BLaER1 (cell line): ENCODE measurements around the gene AGTPBP1.

ENCODE experiments used
- H3K27ac ChIP-seq: shearing (Covaris generic); formaldehyde crosslinking; 2 replicates; pipeline ENCODE4 v1.8.1; 2022
- H3K27me3 ChIP-seq: shearing (Covaris generic); formaldehyde crosslinking; 2 replicates; pipeline ENCODE4 v1.8.1; 2022
- H3K36me3 ChIP-seq: shearing (Covaris generic); formaldehyde crosslinking; 2 replicates; pipeline ENCODE4 v1.8.1; 2022
- H3K4me1 ChIP-seq: shearing (Covaris generic); formaldehyde crosslinking; 2 replicates; pipeline ENCODE4 v1.8.1; 2022
- H3K4me2 ChIP-seq: shearing (Covaris generic); formaldehyde crosslinking; 2 replicates; pipeline ENCODE4 v1.8.1; 2022
- H3K4me3 ChIP-seq: shearing (Covaris generic); formaldehyde crosslinking; 2 replicates; pipeline ENCODE4 v1.8.1; 2022
- H3K9ac ChIP-seq: shearing (Covaris generic); formaldehyde crosslinking; 2 replicates; pipeline ENCODE4 v1.8.1; 2022
- H3K9me3 ChIP-seq: shearing (Covaris generic); formaldehyde crosslinking; 2 replicates; pipeline ENCODE4 v1.8.1; 2022
- H4K20me1 ChIP-seq: shearing (Covaris generic); formaldehyde crosslinking; 2 replicates; pipeline ENCODE4 v1.8.1; 2022
- Cebpa-rat ChIP-seq: shearing (Covaris generic); IDR thresholded peaks from 2 replicates; pipeline ENCODE4 v1.8.1; 2022

Gene AGTPBP1

GRCh38 chr9:85530721-85531120, 211.0 kb downstream of the AGTPBP1 start:
- no peak overlapping the region for H3K9ac ChIP-seq
- H3K36me3 ChIP-seq, result no peaks in the 10 kb centered on the region
- no peak for TF ChIP-seq Cebpa-rat
- no peak overlapping the region for H3K27ac ChIP-seq
- no peak overlapping the region for H3K4me2 ChIP-seq
- H4K20me1 ChIP-seq, result no peaks in the 10 kb centered on the region
- H3K4me3 ChIP-seq, result no peak overlapping the region
- H3K27me3 ChIP-seq, result no peaks in the 10 kb centered on the region
- no peaks in the 10 kb centered on the region for H3K9me3 ChIP-seq
- peaks cover 11% of the 10 kb centered on the region; the same call in 1 of the 2 replicates for H3K4me1 ChIP-seq

DNA sequence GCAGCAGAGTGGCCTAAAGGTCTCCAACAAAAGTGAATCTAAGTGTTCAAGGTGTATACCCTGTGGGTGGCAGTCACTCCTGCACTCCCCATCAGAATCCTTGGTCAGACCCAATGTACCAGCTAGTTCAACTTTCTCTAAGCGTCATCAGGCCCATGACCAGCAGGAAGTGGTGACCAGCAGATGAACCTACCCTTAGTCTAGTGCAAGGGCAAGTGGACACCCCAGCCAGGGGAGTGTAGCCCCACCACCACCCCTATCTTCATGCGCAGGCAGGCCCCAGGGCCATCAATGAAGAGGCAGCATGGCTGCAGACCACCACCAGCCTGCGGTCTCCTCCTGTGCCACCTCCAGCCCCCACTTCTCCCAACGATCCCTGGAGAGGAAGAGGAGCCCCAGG, 213.1 kb downstream of the AGTPBP1 start:
- no peak overlapping the region for H3K27ac ChIP-seq
- H3K27me3 ChIP-seq, result no peaks in the 10 kb centered on the region
- H4K20me1 ChIP-seq, result no peaks in the 10 kb centered on the region
- H3K36me3 ChIP-seq, result no peaks in the 10 kb centered on the region
- no peak overlapping the region for H3K9ac ChIP-seq
- 0 out of 2 replicates have a peak, but pooled peaks cover 5% of the 10 kb centered on the region for H3K4me1 ChIP-seq
- H3K4me2 ChIP-seq, result no peak overlapping the region
- H3K4me3 ChIP-seq, result no peak overlapping the region
- H3K9me3 ChIP-seq, result no peaks in the 10 kb centered on the region
- no peak for TF ChIP-seq Cebpa-rat

DNA sequence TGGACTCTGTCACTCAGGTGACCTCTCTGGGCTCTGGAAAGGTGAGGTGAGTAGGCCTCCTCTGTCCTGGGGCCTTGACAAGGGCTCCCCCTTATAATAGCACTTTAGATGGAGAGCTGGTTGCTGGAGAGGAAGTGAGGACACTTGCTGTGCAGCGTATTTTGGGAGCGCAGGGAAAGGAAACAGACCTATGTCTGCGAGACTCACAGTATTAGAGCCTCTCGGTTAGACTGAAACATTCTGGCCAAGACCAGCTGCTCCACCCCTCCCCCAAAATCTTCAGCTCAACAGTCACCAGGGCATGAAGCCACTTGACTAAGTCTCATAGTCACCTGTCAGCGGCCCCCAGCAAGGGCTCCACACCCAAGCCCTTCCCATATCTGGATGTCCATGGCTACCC, 213.6 kb downstream of the AGTPBP1 start:
- no peak overlapping the region for H3K4me2 ChIP-seq
- no peaks in the 10 kb centered on the region for H3K27me3 ChIP-seq
- H4K20me1 ChIP-seq, result no peaks in the 10 kb centered on the region
- H3K9me3 ChIP-seq, result peaks cover under 1% of the 10 kb centered on the region; the same call in 1 of the 2 replicates
- H3K36me3 ChIP-seq, result no peaks in the 10 kb centered on the region
- no peak for TF ChIP-seq Cebpa-rat
- 0 out of 2 replicates have a peak, but pooled peaks cover 5% of the 10 kb centered on the region for H3K4me1 ChIP-seq
- H3K9ac ChIP-seq, result no peak overlapping the region
- no peak overlapping the region for H3K4me3 ChIP-seq
- no peak overlapping the region for H3K27ac ChIP-seq

DNA sequence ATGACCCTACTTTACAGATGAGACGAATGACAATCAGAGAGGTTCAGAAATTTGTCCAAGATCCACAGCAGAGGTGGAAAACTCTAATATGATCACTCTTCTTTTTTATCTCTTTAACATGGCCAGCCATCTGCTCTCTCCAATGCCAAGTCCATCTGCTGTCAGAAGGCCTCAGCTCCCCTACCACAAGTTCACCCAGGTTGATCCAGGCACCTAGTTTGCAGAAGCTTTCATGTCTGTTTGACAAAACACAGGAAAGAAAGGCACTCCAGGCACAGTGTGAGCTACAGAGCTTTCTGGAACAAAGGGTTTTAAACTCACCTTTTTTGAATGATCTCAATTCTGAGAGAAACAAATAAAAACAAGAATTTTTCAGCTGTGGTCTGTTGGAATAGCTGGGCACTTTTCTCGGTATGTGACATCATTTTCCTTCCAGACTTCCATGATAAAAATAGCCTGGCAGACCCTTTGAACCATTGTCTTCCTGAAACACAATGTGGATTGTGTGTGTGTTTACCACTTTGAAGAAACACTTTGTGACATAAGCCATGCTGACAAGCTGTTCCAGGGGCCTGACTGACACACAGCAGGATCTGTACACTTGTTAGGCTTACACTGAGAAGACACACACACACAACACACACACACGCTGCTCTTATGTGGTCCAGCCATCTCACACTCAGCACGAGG, 214.3 kb downstream of the AGTPBP1 start:
- Histone ChIP-seq H3K27me3 (no peaks in the 10 kb centered on the region), H3K36me3 (no peaks in the 10 kb centered on the region)
- TF ChIP-seq Cebpa-rat, result no peak

DNA sequence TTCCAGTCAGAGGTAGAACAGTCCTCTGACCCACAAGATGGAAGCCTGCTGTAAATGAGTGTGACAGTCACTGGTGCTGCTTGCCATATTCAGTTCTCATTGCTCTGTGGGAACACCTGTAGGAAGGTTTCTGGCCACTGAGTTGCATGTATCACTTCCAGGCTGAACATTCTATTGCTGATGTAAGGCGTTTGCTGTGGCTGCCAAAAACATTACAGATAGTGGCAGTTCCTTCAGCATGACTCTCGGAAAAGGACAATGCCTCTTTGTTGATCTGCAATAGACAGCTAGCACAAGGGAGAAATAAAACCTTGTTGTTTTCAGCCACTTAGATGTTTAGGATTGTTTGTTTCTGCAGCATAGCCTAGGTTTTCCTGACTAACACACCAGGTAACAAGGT, 217.2 kb downstream of the AGTPBP1 start:
- H3K27me3 ChIP-seq, result no peaks in the 10 kb centered on the region
- H3K4me2 ChIP-seq, result no peak overlapping the region
- no peak overlapping the region for H3K9ac ChIP-seq
- no peak overlapping the region for H3K27ac ChIP-seq
- H3K36me3 ChIP-seq, result no peaks in the 10 kb centered on the region
- peaks cover 14% of the 10 kb centered on the region for H3K4me1 ChIP-seq
- no peak overlapping the region for H3K4me3 ChIP-seq
- H4K20me1 ChIP-seq, result no peaks in the 10 kb centered on the region
- TF ChIP-seq Cebpa-rat, result no peak
- H3K9me3 ChIP-seq, result peaks cover 11% of the 10 kb centered on the region

More for the DNA sequence above, 214.3 kb downstream of the AGTPBP1 start:
- Histone ChIP-seq H4K20me1 (no peaks in the 10 kb centered on the region), H3K9me3 (peaks cover 7% of the 10 kb centered on the region), H3K9ac (no peak overlapping the region), H3K4me2 (no peak overlapping the region), H3K4me1 (0 out of 2 replicates have a peak, but pooled peaks cover 5% of the 10 kb centered on the region), H3K27ac (no peak overlapping the region), H3K4me3 (no peak overlapping the region)

GRCh38 chr9:85523202-85523601, 218.6 kb downstream of the AGTPBP1 start:
- no peak overlapping the region for H3K4me3 ChIP-seq
- TF ChIP-seq Cebpa-rat, result no peak
- no peak overlapping the region for H3K4me2 ChIP-seq
- no peak overlapping the region for H3K9ac ChIP-seq
- no peaks in the 10 kb centered on the region for H4K20me1 ChIP-seq
- H3K36me3 ChIP-seq, result no peaks in the 10 kb centered on the region
- H3K4me1 ChIP-seq, result peaks cover 14% of the 10 kb centered on the region
- no peaks in the 10 kb centered on the region for H3K27me3 ChIP-seq
- H3K27ac ChIP-seq, result no peak overlapping the region
- peaks cover 11% of the 10 kb centered on the region for H3K9me3 ChIP-seq

DNA sequence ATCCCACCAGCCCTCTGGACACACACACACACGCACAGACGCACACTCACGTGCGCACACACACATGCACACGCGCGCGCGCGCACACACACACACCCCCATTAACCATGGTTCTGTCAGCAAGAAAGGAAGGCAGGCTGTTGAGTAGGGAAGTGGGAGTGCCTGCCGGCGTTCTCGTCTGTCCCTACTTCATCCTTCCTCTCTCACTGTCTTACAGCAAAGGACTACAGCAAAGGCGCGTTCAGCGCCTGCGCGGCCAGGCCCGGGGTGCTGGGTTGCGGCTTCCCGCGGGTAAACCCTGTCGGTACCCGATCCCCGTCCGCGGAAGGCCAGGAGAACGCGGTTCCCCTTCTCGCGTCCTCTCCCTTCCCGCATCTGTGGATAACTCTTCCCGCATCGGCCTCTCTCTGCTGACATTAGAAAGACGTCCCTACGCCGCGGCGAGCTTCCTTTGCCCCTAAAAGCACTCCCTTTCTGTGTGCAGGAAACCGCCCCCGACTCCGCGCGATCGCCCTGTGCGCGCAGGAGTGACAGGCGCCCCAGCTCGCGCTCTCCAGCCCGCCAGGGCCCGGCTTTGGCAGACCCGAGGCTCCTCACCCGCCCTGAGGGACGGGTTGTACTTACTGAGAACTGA, 219.2 kb downstream of the AGTPBP1 start:
- no peak overlapping the region for H3K4me3 ChIP-seq
- H3K9me3 ChIP-seq, result peaks cover 11% of the 10 kb centered on the region
- H3K36me3 ChIP-seq, result no peaks in the 10 kb centered on the region
- no peak for TF ChIP-seq Cebpa-rat
- H4K20me1 ChIP-seq, result no peaks in the 10 kb centered on the region
- H3K27me3 ChIP-seq, result no peaks in the 10 kb centered on the region
- peaks cover 14% of the 10 kb centered on the region for H3K4me1 ChIP-seq
- no peak overlapping the region for H3K27ac ChIP-seq
- H3K4me2 ChIP-seq, result no peak overlapping the region
- H3K9ac ChIP-seq, result no peak overlapping the region

DNA sequence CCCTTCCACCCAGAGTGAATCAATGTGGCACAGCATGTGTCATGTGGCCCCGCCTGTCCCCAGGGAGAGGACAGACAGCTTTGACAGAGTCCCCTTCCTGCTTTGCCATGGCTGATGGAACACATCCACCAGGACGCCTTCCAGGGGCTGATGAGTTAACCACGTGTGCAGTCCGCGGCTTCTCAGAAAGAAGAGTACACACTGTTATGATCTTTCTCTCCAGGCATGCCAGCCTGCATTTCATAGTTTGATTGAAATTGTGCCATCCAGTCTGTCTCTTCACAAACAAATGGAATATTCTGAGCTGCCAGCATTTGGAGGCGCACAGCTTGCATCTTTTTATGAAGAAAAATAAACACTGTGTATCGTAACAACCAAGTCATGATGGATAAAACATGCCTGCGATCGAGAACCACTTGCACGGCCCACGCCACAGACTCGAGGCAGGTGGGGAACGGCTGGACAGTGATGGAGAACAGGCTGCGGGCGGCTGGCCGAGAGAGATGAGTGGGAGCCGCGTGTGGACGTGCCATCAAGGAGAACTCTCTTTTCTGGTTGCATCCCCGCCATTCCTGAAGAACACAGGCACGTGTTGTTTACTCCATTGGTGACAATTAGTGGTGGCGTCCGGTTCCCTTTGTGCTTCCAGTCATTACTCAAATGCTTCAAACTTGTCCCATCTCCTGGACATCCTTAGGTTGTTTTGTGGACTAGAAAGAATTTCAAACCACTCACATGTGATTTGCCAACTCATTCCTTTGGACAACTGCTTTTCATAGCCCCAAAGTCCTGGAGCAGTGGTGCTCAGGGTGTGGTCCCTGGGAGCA, 220.2 kb downstream of the AGTPBP1 start:
- Histone ChIP-seq H3K9ac (no peak overlapping the region), H4K20me1 (no peaks in the 10 kb centered on the region), H3K9me3 (peaks cover 11% of the 10 kb centered on the region), H3K36me3 (no peaks in the 10 kb centered on the region), H3K4me2 (peak overlapping the region; percentile 37), H3K27ac (no peak overlapping the region), H3K4me3 (no peak overlapping the region), H3K27me3 (no peaks in the 10 kb centered on the region), H3K4me1 (peaks cover 14% of the 10 kb centered on the region)
- TF ChIP-seq Cebpa-rat, result no peak

GRCh38 chr9:85516976-85517637, 224.6 kb downstream of the AGTPBP1 start:
- Histone ChIP-seq H3K4me3 (no peak overlapping the region), H3K27me3 (no peaks in the 10 kb centered on the region), H3K36me3 (no peaks in the 10 kb centered on the region), H3K9ac (no peak overlapping the region), H3K4me1 (peaks cover 9% of the 10 kb centered on the region), H3K27ac (no peak overlapping the region), H3K9me3 (0 out of 2 replicates have a peak, but pooled peaks cover under 1% of the 10 kb centered on the region), H3K4me2 (no peak overlapping the region), H4K20me1 (no peaks in the 10 kb centered on the region)
- TF ChIP-seq Cebpa-rat, result no peak
